GM19099 (cell line): Measurements from ENCODE around the gene KLK14.

Experiments used
- POLR2A ChIP-seq: IDR thresholded peaks from 3 replicates; pipeline ENCODE4 v1.6.1; 2011; ENCODE audit warnings: low read depth; ENCODE audit not compliant: insufficient read length; ENCODE audit errors: extremely low read depth

The KLK14 gene

DNA sequence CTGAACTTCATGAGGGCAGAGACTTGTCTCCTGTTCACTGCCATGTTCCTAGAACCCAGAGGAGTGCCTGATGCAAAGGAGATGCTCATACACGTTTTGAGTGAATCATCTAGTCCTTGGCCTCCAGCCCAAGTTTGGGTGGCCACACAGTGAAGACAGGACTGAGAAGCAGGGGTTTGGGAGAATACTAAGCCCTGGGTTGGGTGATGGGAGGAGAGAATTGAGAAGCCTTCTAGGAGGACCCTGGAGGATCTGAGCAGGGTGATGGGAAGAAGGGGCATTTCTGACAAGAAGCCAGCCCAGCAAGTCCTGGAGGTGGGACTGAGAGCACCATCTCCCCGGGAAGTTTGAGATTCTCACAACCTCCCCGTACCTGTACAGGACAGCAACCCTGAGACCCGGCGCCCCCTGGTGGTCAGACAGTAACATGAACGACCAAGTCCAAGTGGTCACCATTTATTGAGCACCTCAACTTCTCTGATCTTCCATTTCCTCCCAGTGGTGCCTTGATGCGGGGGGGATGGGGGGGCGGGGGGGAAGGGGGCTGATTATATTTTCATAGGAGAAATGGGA, 14.6 kb upstream of the KLK14 start:
- no peak for TF ChIP-seq POLR2A

DNA sequence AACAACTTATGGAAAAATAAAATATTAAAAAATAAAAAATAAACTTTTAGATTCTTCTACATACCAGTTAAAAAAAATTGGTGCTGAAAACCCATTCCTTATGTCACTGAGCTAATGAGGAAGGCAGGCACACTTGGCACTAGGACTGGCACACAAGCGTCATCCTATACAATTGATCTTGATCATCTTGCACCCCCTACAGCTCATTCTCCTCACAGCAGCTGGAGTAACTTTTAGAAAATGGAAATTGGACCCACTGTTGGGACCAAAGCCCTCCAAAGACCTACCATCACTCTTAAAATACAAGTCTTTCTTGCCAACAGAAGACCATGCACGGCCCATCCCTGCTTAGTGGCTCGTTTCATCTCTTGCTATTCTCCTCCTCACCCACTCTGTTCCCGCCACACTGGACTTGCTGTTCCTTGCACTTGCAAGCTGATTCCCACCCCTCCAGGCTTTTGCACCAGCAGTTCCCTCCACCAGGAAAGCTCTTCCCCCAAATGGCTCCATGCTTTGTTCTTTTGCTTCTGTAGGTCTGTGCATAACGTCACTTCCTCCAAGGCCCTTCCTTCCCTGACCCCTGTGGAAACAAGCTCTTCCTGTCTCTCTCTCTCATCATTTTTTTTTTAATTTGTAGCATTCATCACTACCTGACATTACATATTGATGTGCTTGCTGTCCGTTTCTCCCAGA, 13.9 kb upstream of the KLK14 start:
- no peak for TF ChIP-seq POLR2A

DNA sequence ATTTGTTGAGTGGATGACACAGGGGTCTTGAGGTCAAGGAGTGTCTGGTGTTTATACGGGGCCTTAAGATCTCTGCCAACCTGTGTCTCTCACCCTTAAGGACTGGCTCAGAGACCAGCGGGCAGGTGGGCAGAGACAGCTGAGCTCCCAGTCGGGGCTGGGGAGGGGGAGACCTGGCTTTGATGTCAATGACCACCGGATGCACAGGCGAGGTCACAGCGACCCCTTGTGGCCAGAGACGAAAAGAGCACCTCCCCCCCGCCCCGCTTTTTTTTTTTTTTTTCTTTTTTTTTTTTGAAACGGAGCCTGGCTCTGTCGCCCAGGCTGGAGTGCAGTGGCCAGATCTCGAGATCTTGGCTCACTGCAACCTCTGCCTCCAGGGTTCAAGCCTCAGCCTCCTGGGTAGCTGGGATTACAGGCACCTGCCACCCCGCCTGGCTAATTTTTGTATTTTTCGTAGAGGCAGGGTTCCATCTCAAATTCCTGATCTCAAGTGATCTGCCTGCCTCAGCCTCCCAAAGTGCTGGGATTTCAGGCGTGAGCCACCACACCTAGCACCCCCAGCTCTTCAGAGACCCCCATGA, 12.1 kb upstream of the KLK14 start:
- no peak for TF ChIP-seq POLR2A

DNA sequence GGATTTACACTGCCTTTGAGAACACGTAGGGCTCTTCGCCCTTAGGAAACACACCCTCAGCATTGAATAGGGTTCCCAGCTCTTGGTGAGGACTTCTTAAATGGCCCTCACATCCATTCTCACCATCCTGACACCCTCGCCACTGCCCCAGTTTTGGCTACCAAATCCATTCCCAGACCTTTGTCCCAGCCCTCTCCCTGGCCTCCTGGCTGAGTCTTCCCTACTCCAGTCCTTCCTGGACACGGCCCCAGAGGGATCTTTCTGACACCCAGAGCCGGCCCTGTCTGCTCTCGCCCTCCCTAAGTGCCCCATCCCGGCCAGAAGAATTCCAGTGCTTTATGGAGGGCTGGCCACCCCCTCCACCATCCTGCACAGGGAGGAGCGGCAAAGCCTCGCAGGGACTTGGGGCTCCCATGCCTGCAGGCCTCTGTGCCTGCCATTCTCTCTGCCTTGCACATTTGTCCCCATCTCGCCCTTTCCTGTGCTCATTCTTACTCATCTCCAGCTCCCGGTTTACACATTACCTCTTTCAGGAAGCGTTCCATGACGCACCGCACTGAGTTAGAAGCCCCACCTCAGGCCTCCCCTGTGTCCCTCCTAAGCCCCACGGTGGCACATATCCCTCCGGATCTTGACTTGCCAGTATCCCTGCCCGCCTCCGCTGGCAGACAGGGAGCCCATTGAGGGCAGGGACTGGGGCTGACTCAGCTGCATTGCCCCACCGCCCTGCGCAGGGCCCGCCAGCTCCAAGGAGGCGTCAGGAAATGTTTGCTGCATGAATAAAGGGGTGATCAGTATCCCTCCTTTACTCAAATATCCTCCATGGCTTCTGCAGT, 11.0 kb upstream of the KLK14 start:
- TF ChIP-seq POLR2A = no peak

DNA sequence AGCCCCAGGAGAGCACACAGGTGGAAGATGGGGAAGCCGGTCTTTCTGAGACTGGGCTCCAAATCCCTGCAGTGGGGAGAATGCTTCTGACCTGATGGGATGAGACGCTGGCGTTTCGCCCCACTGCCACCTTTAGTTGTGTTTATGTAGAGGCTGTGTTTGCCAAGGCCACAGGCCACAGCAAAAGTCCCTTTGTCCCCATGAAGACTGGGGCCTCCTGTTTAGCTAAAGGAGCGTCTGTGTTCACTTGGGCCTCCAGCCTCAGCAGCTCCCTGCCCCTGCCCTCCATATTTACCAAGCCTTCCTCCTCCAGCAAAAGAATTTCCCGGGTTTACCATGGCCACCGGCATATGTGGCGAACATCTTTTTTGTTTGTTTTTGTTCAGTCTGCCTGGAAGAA, 10.4 kb upstream of the KLK14 start:
- no peak for TF ChIP-seq POLR2A

DNA sequence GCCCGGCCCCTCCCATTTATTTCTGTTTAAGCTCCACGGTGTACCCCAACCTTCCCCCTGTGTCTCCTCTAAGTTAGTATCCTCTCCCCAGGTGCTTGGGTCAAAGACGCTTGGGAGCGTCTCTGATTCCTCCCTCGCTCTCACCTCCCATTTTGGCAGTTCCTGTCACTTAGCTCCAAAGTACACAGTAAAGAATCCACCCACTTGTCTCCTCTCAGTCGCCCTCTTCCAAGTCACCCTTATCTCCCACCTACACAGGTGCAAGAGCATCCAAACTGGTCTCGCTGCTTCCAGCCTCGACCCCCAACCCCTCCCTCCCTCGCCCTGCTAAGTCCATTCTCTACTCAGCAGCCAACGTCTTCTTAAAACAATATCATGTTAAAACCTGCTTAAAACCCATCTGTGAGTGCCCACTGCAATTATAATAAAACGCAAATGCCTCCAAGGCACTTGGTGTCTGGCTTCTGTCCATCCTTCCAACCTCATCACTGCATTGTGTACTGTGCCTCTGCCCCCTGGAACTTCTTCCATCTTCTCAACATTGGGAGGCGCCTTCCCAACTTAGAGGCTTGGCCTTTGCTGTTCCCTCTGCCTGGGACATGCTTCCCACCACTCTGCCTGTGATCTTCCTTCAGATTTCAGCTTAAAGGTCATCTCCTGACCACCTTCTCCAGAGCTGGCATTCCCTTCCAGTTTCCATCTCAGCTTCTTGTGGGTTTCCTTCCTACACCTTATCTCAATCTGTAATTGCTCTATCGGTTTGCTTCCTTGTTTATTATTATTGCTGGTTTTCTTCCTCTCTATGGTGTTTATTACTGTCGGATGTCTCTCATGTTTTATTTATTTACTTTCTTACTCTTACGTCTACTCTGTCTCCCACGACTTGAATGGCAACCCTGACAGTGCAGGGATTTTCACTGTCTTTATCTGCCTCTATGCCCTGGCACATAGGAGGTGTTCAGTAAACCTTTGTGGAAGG, 9.5 kb upstream of the KLK14 start:
- TF ChIP-seq POLR2A = no peak

DNA sequence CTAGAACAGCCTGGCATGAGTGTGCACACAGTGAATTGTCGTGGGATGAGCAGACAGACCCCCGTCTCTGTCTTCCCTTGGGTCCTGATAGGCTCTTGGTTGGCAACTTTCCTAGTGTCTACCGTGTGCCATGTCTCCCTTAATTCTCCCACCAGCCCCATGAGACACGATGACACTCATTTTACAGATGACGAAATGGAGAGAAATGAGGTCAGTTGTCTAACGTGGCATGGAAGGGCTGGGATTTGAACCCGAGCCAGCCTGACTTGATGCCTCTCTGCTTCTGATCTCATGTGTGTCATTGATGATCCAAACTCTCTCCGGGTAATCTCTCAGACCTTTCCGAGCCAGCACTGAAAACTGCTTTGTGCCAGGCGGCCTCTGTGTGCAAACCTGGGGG, 8.4 kb upstream of the KLK14 start:
- TF ChIP-seq POLR2A = no peak

DNA sequence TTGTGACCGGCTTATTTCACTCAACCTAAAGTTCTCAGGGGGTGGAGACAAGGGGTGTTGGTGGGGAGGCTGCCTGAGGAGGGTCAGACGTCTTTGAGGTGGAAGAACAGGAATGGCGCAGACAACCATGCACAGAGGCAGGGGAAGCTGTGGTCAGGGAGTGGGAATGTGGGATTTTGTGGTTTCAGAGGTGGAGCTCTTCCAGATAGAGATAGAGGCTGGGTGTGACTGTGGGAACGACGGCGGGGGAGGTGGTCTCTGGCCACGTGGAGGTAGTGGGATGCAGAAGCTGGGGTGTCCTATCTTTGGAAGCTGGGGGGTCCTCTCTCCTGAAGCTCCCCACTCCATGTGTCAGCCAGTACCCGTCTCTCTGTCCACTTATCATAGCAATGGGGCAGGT, 7.8 kb upstream of the KLK14 start:
- no peak for TF ChIP-seq POLR2A

DNA sequence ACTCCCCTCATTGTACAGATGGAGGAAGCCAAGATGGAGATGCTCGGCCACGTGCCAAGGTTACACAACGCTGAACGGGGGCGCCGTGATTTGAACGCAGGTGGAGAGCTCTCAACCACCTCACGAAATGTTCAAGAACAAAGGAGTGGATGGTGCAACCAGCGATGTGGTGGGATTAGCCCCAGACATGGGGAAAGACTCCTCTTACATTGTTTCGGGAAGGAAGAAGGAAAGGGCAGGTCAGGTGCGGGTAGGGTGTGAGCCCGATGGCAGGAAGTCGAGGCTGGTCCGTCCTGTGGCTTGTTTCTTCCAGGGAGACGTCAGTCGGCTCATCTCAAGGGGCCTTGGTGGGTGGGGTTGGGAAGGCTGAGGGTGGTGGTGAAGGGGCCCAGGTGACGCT, 7.1 kb upstream of the KLK14 start:
- TF ChIP-seq POLR2A = no peak

DNA sequence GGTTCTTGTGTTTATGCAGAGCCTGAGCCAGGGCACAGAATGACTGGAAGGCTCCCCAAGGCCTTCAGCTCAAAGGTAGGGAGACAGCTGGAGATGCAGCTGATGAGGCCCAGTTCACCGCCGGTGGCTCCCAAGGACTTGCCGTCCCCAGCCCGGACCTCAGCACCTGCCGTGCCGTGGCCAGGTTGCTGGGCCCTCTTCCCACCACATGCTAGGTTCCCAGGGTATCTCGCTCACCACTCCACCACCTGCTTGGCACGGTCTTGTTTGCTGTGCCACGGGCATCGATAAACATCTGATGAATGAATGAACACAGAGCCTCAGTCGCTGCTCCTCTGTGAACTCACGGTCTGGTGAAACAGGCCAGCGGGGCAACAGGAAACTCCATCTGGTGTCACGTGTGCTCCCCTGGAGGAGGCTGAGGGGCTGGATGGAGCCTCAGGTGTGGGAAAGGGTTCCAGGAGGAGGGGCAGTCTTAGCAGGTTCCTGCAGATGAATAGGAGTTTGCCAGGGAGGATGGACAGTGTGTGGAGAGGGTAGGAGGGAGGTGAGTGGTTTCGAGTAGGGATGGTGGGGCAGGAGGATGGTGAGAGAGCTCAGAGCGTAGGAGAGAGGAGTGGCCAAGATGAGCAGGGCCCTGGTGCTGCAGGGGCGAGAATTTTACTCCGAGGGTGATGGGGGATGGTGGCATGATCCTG, 3.6 kb upstream of the KLK14 start:
- no peak for TF ChIP-seq POLR2A

DNA sequence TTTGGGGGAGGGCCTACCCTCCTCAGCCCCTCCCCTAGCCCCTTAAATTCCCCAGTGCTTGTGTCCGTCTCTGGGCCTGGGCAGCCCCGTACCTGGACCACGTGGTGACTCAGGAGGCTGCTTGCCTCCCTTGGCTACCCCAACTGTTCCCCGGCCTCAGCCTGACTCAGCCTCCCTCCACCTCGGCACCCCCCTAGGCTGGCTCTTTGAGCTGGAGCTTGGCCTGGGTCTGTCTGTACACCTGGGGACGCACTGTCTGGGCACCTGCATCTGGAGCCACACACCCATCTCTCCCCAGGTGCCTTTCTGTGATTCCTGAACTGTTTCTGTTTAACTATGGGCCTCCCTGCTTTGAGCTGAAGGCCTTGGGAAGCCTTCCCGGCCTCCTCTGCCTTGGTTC, 1.8 kb upstream of the KLK14 start:
- no peak for TF ChIP-seq POLR2A

DNA sequence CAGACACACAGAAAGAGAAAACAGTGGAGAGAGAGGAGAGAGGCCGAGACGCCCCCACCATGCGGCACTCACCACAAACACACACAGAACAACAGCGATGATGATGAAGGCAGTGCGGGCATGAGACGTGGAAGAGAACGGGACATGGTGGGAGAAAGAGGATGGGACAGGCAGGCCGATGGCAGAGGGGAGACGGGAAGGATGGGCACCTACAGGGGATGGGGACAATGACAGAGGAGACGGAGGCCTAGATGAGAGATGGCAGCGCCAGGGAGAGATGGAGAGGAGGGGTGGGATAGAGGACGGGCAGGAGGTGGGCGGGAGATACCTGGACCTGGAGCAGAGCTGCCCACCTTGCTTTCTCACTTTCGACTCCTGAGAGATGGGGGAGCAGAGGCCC, 1.1 kb upstream of the KLK14 start:
- no peak for TF ChIP-seq POLR2A

DNA sequence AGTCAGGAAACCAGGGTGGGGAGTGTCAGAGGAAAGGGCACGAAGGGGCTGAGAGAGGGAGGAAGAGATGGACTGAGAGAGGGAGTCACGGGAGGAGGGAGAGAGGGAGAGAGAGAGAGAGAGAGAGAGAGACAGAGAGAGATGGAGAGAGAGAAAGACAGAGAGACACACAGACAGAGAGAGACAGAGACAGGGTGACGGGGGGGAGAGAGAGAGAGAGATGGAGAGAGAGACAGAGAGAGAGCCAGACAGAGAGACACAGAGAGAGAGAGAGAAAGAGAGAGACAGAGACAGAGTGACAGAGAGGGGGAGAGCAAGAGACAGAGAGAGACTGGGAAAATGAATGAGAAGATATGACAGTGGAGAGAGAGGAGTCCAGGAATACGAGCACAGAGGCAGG, 494 bp upstream of the KLK14 start:
- no peak for TF ChIP-seq POLR2A

DNA sequence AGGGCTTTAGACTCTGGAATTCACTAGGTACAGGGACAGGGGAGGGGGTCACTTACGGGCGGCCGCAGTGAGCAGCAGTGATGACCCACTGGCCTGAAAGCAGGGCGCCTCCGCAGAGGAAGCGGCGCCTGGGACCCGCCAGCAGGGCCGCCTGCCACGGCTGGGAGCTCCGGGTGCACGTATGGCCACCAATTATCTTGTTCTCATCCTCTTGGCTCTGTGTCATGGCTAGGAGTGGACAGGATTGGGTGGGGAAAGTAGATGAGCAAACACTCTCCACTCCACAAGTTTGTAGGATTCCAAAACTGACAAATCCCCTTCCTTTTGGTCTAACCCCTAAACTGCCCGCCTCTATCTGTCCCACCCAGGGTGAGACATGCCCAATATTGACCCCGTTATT, 1.2 kb downstream of the KLK14 start:
- no peak for TF ChIP-seq POLR2A
